Endothelial cell of umbilical vein (primary cell): ENCODE measurements around the gene PRPF8. TPM values are rescaled to one million over a fixed set of nuclear protein-coding genes. Genes with fewer than 3 reads are reported as not detected.

Experiments used
- BruUV-seq: library from RNA; stranded (reverse); fragments of 400-500 nt; replicated peaks from 2 replicates; lab custom pipeline; 2021; lab: Mats Ljungman, UMichigan
- CTCF ChIA-PET: fragments of 300-600, 350-600 bp; sonication (Branson Sonifier 250); formaldehyde crosslinking; loops from one replicate; lab custom pipeline; 2021; ENCODE audit warnings: antibody characterized with exemption, inconsistent platforms; lab: Charles Lee
- POLR2A ChIA-PET: fragments of 300-600, 350-600 bp; sonication (Branson Sonifier 250); formaldehyde crosslinking; loops from one replicate; lab custom pipeline; 2021; ENCODE audit warnings: antibody characterized with exemption, inconsistent platforms; lab: Charles Lee
- DNase-seq: peaks from one replicate; pipeline ENCODE4 v3.0.0-alpha.2; 2011; ENCODE audit warnings: low read depth, low spot score
- FAIRE-seq: peaks from 2 replicates; lab custom pipeline; 2011; peaks lifted over from hg19 to GRCh38; lab: Jason Lieb, UNC
- H2AFZ ChIP-seq: 2 replicates; pipeline ENCODE4 v1.6.0; 2012; ENCODE audit warnings: low read depth, low read length, control low read depth, inconsistent platforms
- H3K27ac ChIP-seq: 2 replicates; pipeline ENCODE4 v1.5.1; 2011; ENCODE audit warnings: low read depth, mild to moderate bottlenecking, control low read depth, low read length, moderate library complexity; ENCODE audit not compliant: insufficient read depth
- H3K27me3 ChIP-seq, 2 experiments: 2 replicates each; pipeline versions ENCODE4 v1.6.0 to v1.6.1; 2011; ENCODE audit warnings: low read length in 2 of 2, mixed read lengths in 1 of 2; ENCODE audit not compliant: control insufficient read depth in 2 of 2, insufficient read depth in 2 of 2
- H3K36me3 ChIP-seq, 2 experiments: 2 replicates in 1 of 2; 3 replicates in 1 of 2; pipeline ENCODE4 v1.5.1; 2011; ENCODE audit warnings: low read length in 2 of 2, mild to moderate bottlenecking in 1 of 2, moderate library complexity in 1 of 2; ENCODE audit not compliant: control insufficient read depth in 2 of 2, insufficient read depth in 2 of 2; ENCODE audit errors: extremely low read depth in 1 of 2
- H3K4me1 ChIP-seq: 3 replicates; pipeline ENCODE4 v1.5.1; 2011; ENCODE audit warnings: mild to moderate bottlenecking, low read length; ENCODE audit not compliant: control insufficient read depth, insufficient read depth; ENCODE audit errors: extremely low read depth
- H3K4me2 ChIP-seq: 2 replicates; pipeline ENCODE4 v1.6.1; 2011; ENCODE audit warnings: low read length, control low read depth, mixed read lengths; ENCODE audit not compliant: insufficient read depth
- H3K4me3 ChIP-seq, 3 experiments: fragments of 200-600 bp in 1 of 3; sonication (generic), shearing (Covaris generic) in 1 of 3; replicated peaks in 1 of 3; 2 replicates each; pipeline ENCODE4 v1.5.1; 2011 to 2016; ENCODE audit warnings: control low read depth in 3 of 3, low read length in 3 of 3, mild to moderate bottlenecking in 2 of 3, inconsistent platforms in 1 of 3, low read depth in 1 of 3, moderate library complexity in 1 of 3; ENCODE audit not compliant: insufficient read depth in 1 of 3
- H3K79me2 ChIP-seq: 2 replicates; pipeline ENCODE4 v1.6.0; 2012; ENCODE audit warnings: low read length, inconsistent platforms; ENCODE audit not compliant: control insufficient read depth, insufficient read depth
- H3K9ac ChIP-seq: replicated peaks from 2 replicates; pipeline ENCODE3; 2011; ENCODE audit warnings: low read length, control low read depth; ENCODE audit not compliant: insufficient read depth; ENCODE audit errors: extremely low read depth
- H3K9me1 ChIP-seq: replicated peaks from 3 replicates; pipeline ENCODE4 v1.6.0; 2011; ENCODE audit warnings: mild to moderate bottlenecking, low read length; ENCODE audit not compliant: control insufficient read depth, insufficient read depth; ENCODE audit errors: extremely low read depth
- H3K9me3 ChIP-seq: replicated peaks from 2 replicates; pipeline ENCODE4 v1.5.1; 2012; ENCODE audit warnings: low read length, inconsistent platforms; ENCODE audit not compliant: control insufficient read depth, insufficient read depth
- H4K20me1 ChIP-seq: replicated peaks from 2 replicates; pipeline ENCODE3; 2011; ENCODE audit warnings: mild to moderate bottlenecking, low read length; ENCODE audit not compliant: control insufficient read depth, insufficient read depth; ENCODE audit errors: extremely low read depth
- CTCF ChIP-seq, 2 donors: IDR thresholded peaks; 1 replicate in 1 of 2; 2 replicates in 1 of 2; pipeline ENCODE4 v1.5.1; 2011; ENCODE audit warnings: low read length in 2 of 2, mild to moderate bottlenecking in 2 of 2, moderate library complexity in 2 of 2, control low read depth in 1 of 2, inconsistent platforms in 1 of 2, low read depth in 1 of 2; ENCODE audit not compliant: insufficient read depth in 1 of 2; ENCODE audit errors: extremely low read depth in 1 of 2
- EZH2 ChIP-seq: IDR thresholded peaks from 2 replicates; pipeline ENCODE4 v1.6.1; 2012; ENCODE audit warnings: borderline replicate concordance, low read depth, mild to moderate bottlenecking, moderate library complexity, low read length, inconsistent platforms; ENCODE audit not compliant: severe bottlenecking
- FOS ChIP-seq: IDR thresholded peaks from 2 replicates; pipeline ENCODE4 v1.6.1; 2011; ENCODE audit warnings: mild to moderate bottlenecking, low read length, moderate library complexity, borderline replicate concordance; ENCODE audit not compliant: insufficient read depth
- JUN ChIP-seq: IDR thresholded peaks from 2 replicates; pipeline ENCODE4 v1.6.1; 2011; ENCODE audit warnings: borderline replicate concordance, low read depth; ENCODE audit not compliant: insufficient read length, insufficient read depth
- MYC ChIP-seq: IDR thresholded peaks from one replicate; pipeline ENCODE4 v1.6.1; 2011; ENCODE audit warnings: mild to moderate bottlenecking, low read depth, low read length
- dilution Hi-C: fragments of 300-500 bp; cut with MboI; formaldehyde crosslinking; loops from one replicate; pipeline ENCODE4 v1.15.0; 2019; ENCODE audit warnings: low sequenced_read_pairs; ENCODE audit not compliant: extremely low pct_ligation_motif_present
- intact Hi-C: fragments of 100-400 bp; cut with micrococcal nuclease; formaldehyde crosslinking; loops from one replicate; pipeline ENCODE4 v1.10.0; 2022
- polyA plus RNA-seq, 4 experiments: library from polyadenylated mRNA; depleted of rRNA in 3 of 4; stranded (reverse) in 3 of 4; unstranded in 1 of 4; fragments of >200 nt; gene quantifications; 2 replicates each; pipeline versions ENCODE4 v1.2.1 to v1.2.3, GENCODE V29; 2011 to 2012; ENCODE audit warnings: missing spikeins in 1 of 4
- total RNA-seq: library from RNA; stranded (reverse); gene quantifications from 2 replicates; pipeline ENCODE4 v1.2.3, GENCODE V29; 2021

The PRPF8 gene
- total and polyA plus RNA-seq, 2 donors (not counting 3 experiments of a cell fraction or from before 2014, with no cell fraction given), result 215 to 301 TPM

- Histone ChIP-seq H3K36me3 (peaks cover 19 to 20% of the 10 kb centered on the region in 2 experiments), H3K79me2 (peaks cover 41% of the 10 kb centered on the region), H3K9ac (peak overlapping the region; percentile 87), H4K20me1 (no peaks in the 10 kb centered on the region), H3K27ac (peak overlapping the region; percentile 79), H3K9me3 (no peaks in the 10 kb centered on the region), H3K4me1 (peaks cover 42% of the 10 kb centered on the region), H3K27me3 (no peaks in the 10 kb centered on the region), H3K4me2 (peak overlapping the region; percentile 52), H3K9me1 (no peaks in the 10 kb centered on the region), H3K4me3 (peak overlapping the region; percentile 23 to 97 (median 69)), H2AFZ (no peak overlapping the region)
- DNase-seq (peak; percentile 43), FAIRE-seq (peak; percentile 76)
- TF ChIP-seq MYC (no peak), FOS (no peak), EZH2 (no peak), CTCF (IDR thresholded peaks at IDR 0.05; ENCODE audit: extremely low read depth in 1 of 2, insufficient read depth in 1 of 2, low read depth in 1 of 2, low read length in 2 of 2) (peak; percentile 38 to 42), JUN (no peak)
- ChIA-PET POLR2A (interaction anchor here (1.2 to 3.4 kb wide), 2 partner anchors 69 to 73 kb away, joined by 3 to 16 read pairs; no protein-coding TSS in a partner anchor), CTCF (interaction anchor here (1.2 to 3.0 kb wide), 6 partner anchors 16 to 151 kb away, joined by 4 to 25 read pairs (median 10); partner anchors contain the start of gene RILP)
- intact Hi-C loops (loop anchor here (1.0 to 10.0 kb wide), 5 partner anchors 30 to 621 kb away; partner anchors contain the start of genes PITPNA, PRPF8, RILP and SGSM2), dilution Hi-C loops (no loop called here)
- BruUV-seq, result no TSS peak
These were observed 29.3 kb upstream of the PRPF8 start for GRCh38 chr17:1713878-1714426.
